ENCODE measurements around the gene DYRK3.
"Not testable (repeated sequence)": the region's sequence is repeated elsewhere in the genome, so short reads cannot be mapped to it uniquely, and the experiment has no call there.

DYRK3 gene

GRCh38 chr1:206635080-206635977 is at the start of gene DYRK3:
DYRK3 (plus strand) TSS chr1:206635536; CDS start chr1:206635704, 168 bp downstream.
- peak; percentile 89 for DNase-seq

- no peak for DNase-seq
These were observed 48.6 kb upstream of the DYRK3 start for GRCh38 chr1:206586501-206587445.

GRCh38 chr1:206587904-206588303 is 47.4 kb upstream of the DYRK3 start:
- DNase-seq, result no peak

- DNase-seq, result no peak
These were observed 46.8 kb upstream of the DYRK3 start for GRCh38 chr1:206588492-206588891.

- DNase-seq, result no peak
These were observed 46.1 kb upstream of the DYRK3 start for GRCh38 chr1:206589206-206589605.

- DNase-seq, result peak; percentile 27
These were observed 45.1 kb upstream of the DYRK3 start for GRCh38 chr1:206590025-206590758.

GRCh38 chr1:206591226-206591625 is 44.1 kb upstream of the DYRK3 start:
- DNase-seq, result no peak

- DNase-seq, result no peak
These were observed 43.6 kb upstream of the DYRK3 start for GRCh38 chr1:206591696-206592095.

- no peak for DNase-seq
These were observed 41.9 kb upstream of the DYRK3 start for GRCh38 chr1:206593351-206593925.

GRCh38 chr1:206595581-206596318 is 39.6 kb upstream of the DYRK3 start:
- DNase-seq, result no peak

- DNase-seq, result no peak
These were observed 39.0 kb upstream of the DYRK3 start for GRCh38 chr1:206596319-206596666.

GRCh38 chr1:206600527-206600926 is 34.8 kb upstream of the DYRK3 start:
- no peak for DNase-seq

GRCh38 chr1:206604861-206605260 is 30.5 kb upstream of the DYRK3 start:
- DNase-seq, result no peak

GRCh38 chr1:206606867-206607266 is 28.5 kb upstream of the DYRK3 start:
- DNase-seq, result no peak

- peak; percentile 55 for DNase-seq
These were observed 27.1 kb upstream of the DYRK3 start for GRCh38 chr1:206608108-206608698.

- no peak for DNase-seq
These were observed 25.9 kb upstream of the DYRK3 start for GRCh38 chr1:206609229-206609991.

GRCh38 chr1:206612129-206612876 is 23.0 kb upstream of the DYRK3 start, which contains the start of gene EIF2D:
EIF2D (minus strand) TSS chr1:206612465; CDS start chr1:206612342, 123 bp downstream.
- DNase-seq, result peak; percentile 93

GRCh38 chr1:206626396-206626795 is 8.9 kb upstream of the DYRK3 start:
- DNase-seq, result not testable (repeated sequence)

- DNase-seq, result no peak
These were observed 6.4 kb upstream of the DYRK3 start for GRCh38 chr1:206628916-206629315.

- peak; percentile 36 for DNase-seq
These were observed 4.2 kb upstream of the DYRK3 start for GRCh38 chr1:206631085-206631509.
